ENCODE measurements around the gene MAN1C1. TPM values are rescaled to one million over a fixed set of nuclear protein-coding genes. Genes with fewer than 3 reads are reported as not detected.

MAN1C1 gene
- total RNA-seq, 1 experiment from 2014 or later = 9.3 TPM

DNA sequence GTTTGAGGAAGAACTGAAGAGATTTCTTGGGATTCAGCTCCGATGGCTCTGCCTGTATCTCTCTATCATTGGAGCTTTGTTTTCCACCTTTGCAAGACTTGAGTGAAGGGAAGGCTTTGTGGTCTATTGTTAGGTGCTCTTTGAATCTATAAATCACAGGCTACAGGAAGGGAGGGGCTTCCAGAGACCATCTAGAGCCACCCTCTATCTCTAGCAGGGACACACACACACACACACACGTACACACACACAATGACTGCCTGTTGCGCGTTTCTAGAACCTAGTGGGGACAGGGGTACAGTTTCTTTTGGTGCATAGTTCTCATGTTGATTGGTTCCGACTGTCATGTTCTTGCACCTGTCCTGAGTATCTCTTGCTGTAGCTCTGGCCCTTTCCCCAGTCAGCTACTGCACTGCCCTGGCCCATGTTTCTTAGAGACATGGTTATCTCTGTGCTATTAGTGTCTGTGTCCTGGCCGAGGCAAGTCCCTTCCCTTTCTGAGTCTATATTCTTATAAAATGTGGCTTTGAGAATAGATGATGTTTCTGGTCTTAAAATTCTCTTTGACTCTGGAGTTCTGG, 60.7 kb downstream of the MAN1C1 start:
- H3K27me3 Mint-ChIP-seq (ENCODE audit: low read depth) = peaks cover 1% of the 10 kb centered on the region; the same call in 1 of the 2 replicates
- Histone ChIP-seq H4K91ac (ENCODE audit: insufficient read length, low read depth, low read length) (no peak overlapping the region), H3K79me1 (ENCODE audit: insufficient read depth, low read depth, low read length, poor library complexity, severe bottlenecking) (no peaks in the 10 kb centered on the region), H2BK120ac (ENCODE audit: low read depth, low read length, poor library complexity, severe bottlenecking) (no peak overlapping the region), H3K4ac (ENCODE audit: low read depth, low read length) (no peak overlapping the region), H4K20me1 (ENCODE audit: control insufficient read depth, insufficient read depth, insufficient read length) (no peaks in the 10 kb centered on the region), H2AFZ (ENCODE audit: low read length) (no peak overlapping the region), H3K27me3 (ENCODE audit: insufficient read depth, low read length) (no peaks in the 10 kb centered on the region), H2BK5ac (ENCODE audit: insufficient read length, low read length) (no peak overlapping the region), H3K9me3 (ENCODE audit: control insufficient read depth, low read depth, low read length) (no peaks in the 10 kb centered on the region), H3K56ac (ENCODE audit: insufficient read length, low read depth, low read length) (no peak overlapping the region), H4K5ac (ENCODE audit: insufficient read length, low read depth, low read length) (no peak overlapping the region), H3K4me1 (ENCODE audit: insufficient read depth, low read length) (no peaks in the 10 kb centered on the region; the same call in 1 of the 2 replicates), H3K9ac (ENCODE audit: extremely low read depth, insufficient read length, low read length) (no peak overlapping the region), H2BK12ac (ENCODE audit: insufficient read length, low read depth, low read length) (no peak overlapping the region), H3K14ac (ENCODE audit: insufficient read depth, low read length) (no peak overlapping the region), H3K18ac (ENCODE audit: insufficient read length, low read depth, low read length) (no peak overlapping the region), H3K23me2 (ENCODE audit: insufficient read length, low read depth, low read length, poor library complexity, severe bottlenecking) (no peaks in the 10 kb centered on the region), H3K27ac (ENCODE audit: insufficient read length, low read depth, low read length) (no peak overlapping the region), H2BK15ac (ENCODE audit: low read depth, low read length) (no peak overlapping the region), H4K8ac (replicated peaks; ENCODE audit: insufficient read length, low read depth, low read length) (no peak overlapping the region), H3K23ac (ENCODE audit: insufficient read length, low read depth, low read length) (no peak overlapping the region), H2BK20ac (ENCODE audit: low read depth, low read length, poor library complexity, severe bottlenecking) (no peak overlapping the region), H2AK5ac (ENCODE audit: insufficient read length, low read length) (no peak overlapping the region), H3K4me2 (ENCODE audit: insufficient read depth, insufficient read length, low read length) (no peak overlapping the region), H3T11ph (ENCODE audit: low read length) (no peak overlapping the region), H3K79me2 (ENCODE audit: insufficient read depth, low read length) (no peaks in the 10 kb centered on the region)
- TF ChIP-seq, protein P1, sequence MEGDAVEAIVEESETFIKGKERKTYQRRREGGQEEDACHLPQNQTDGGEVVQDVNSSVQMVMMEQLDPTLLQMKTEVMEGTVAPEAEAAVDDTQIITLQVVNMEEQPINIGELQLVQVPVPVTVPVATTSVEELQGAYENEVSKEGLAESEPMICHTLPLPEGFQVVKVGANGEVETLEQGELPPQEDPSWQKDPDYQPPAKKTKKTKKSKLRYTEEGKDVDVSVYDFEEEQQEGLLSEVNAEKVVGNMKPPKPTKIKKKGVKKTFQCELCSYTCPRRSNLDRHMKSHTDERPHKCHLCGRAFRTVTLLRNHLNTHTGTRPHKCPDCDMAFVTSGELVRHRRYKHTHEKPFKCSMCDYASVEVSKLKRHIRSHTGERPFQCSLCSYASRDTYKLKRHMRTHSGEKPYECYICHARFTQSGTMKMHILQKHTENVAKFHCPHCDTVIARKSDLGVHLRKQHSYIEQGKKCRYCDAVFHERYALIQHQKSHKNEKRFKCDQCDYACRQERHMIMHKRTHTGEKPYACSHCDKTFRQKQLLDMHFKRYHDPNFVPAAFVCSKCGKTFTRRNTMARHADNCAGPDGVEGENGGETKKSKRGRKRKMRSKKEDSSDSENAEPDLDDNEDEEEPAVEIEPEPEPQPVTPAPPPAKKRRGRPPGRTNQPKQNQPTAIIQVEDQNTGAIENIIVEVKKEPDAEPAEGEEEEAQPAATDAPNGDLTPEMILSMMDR (conservative IDR thresholded peaks at IDR 0.05) = no peak
- H3K27ac Mint-ChIP-seq = no peak overlapping the region; a peak in 1 of 7 replicates
- H3K36me3 Mint-ChIP-seq (ENCODE audit: insufficient read depth in 1 of 3, low read depth in 3 of 3) = peaks cover 0 to 2% (median 0%) of the 10 kb centered on the region in 3 experiments; a peak in 2 of 7 replicates
- WGBS (ENCODE audit: extremely low coverage, insufficient read length, low lambda C conversion rate) = no CpG with 5 or more reads among the region's 6 CpGs
- no peak overlapping the region for H3K4me3 Mint-ChIP-seq
- H3K4me1 Mint-ChIP-seq = peaks cover 28 to 38% of the 10 kb centered on the region in 2 experiments
- no peaks in the 10 kb centered on the region for H3K9me3 Mint-ChIP-seq
- no peak for DNase-seq
